ENCODE measurements around the gene RNF115.

- TF ChIP-seq CTCF (IDR thresholded peaks at IDR 0.05) (no peak), POLR2AphosphoS5 (IDR thresholded peaks at IDR 0.05) (no peak)
Measured at GRCh38 chr1:145740269-145740668, 83.6 kb downstream of the RNF115 start.

Data from gastroesophageal sphincter (tissue), 3 donors.